ENCODE data around the gene HMGXB3.
"Not testable (repeated sequence)": the region's sequence is repeated elsewhere in the genome, so short reads cannot be mapped to it uniquely, and the experiment has no call there.

The HMGXB3 gene

DNA sequence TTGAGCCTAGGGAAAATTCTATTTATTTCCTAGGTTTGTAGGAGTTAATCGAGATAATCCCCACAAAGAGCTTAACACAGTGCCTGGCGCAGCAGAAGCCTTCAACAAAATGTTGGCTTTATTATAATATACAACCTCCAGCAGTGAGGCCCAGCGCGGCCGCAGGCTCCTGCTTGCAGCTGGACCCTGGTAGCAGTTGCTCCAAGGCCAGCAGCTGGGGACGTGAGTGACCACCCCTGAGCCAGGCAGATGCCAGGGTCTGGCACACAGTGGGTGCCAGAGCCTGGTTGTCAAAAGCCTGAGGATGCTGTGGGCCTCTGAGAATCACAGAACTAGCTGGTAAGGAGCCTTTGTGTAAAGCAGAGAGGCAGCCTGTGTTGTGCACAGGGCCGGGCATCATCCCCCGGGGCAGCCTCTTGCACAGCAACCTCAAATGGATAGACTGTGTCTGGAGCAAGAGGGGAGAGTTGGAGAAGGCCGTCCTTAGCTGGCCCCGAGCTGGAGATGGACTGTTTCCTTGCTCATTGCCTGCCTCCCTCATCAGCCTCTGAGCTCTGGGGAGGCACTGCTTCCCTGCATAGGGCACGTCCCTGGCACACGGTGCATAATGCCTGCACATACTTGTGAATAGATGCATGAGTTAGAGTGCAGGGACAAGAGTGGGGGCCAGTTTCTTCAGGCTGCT, 68.6 kb downstream of the HMGXB3 start:
- DNase-seq (ENCODE audit: low read depth in 2 of 2) = no peak

DNA sequence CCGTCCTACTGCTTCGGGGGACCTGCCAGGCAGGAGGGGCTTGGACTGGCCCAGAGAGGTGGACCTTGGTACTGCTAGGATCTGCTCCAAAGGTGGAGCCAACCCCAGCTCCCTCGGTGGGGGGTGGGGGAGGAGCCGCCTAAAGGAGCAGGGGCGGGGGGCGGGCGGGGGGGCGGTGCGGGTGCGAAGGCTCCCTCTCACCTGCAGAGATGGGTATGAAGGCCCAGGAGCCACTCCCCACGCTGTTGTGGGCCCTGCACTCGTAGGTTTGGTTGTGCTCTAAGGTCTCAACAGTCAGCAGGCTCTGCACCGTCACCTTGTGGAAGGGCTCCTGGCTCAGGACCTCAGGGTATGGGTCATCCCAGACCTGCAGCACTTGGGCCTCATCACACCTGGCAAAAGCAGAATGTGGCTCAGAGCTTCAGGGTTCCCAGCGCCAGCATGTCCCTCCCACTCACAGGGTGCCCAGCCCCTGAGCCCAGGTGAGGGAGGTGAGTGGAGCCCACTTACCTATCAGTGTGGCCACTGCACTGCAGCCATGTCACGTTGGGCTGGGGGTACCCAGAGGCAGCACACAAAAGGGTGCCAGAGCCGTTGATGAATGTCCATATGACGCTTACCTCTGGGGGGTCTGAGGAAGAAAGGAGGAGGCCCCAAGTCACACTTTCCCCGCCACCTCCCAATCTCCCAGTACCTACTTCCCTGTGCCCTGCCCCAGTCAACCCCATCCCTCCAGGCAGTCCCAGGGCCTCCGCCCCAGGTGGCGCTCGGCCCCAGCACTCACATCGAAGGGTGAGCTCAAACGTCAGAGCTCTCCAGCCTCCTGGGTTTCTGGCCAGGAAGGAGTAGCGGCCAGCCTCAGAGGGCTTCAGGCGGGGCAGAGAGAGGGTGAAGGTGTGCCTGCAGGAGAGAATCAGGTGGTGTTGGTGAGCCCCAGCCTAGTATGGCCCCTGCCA, 69.4 kb downstream of the HMGXB3 start:
- no peak for DNase-seq (ENCODE audit: low read depth in 2 of 2)

DNA sequence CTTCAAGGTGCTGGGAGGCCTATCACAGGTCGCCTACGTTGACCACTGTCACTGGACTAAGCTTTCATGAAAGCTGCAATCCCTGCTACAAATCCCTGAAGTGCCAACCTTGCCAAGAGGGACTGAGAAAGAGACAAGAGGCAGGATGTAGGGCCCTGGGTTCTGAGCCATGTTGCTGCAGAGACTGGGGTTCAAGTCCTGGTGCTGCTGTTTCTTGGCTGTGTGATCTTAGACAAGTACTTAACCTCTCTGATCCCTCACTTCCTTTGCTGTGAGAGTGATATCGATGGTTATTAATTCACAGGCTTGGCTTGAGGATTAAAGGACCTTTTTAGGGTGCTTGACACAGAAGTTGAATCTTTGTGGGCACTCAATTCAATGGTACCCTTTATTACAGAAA, 70.3 kb downstream of the HMGXB3 start:
- DNase-seq (ENCODE audit: low read depth in 2 of 2) = no peak

DNA sequence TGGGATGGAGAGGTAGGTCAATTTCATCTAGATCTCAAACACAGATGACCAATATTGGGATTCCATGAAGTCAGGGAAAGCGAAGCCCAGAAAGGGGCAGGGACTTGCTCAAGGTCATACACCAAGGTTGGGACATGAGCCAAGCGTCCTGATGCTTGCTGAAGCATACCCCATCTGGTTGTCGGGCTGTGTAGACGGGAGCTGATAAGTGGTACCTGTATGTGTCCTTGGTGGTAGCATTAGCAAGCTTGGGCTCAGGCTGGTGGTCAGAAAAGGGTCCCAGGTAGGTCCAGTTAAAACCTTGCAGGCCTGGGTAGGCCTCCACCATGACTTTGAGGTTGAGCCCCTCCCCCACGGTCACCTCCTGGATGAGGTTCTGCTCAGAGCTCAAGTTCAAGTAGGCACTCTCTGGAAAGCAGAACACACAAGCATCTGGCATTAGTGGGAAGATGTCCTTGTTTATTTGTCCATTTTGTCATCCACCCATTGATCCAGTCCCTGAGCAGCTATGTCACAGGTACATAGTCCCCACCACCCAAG, 72.6 kb downstream of the HMGXB3 start:
- no peak for DNase-seq (ENCODE audit: low read depth in 2 of 2)

DNA sequence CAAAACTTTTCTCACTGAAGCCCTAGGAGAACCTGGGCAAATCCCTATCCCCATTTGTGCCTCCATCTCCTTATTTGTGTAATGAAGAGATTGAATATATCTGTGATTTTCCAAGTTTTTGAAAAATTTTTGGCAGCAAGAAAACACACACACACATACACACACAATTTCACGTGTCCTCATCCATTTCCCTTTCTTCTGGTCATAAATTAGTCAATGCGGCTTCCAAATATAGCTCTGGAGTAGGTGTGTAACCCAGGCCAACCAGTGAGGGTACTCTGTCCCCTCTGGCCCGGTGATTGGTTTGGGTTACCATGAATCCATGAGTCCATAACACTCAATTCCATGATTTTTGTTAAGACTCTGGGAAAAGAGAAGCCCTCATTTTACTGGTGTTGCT, 73.1 kb downstream of the HMGXB3 start:
- no peak for DNase-seq (ENCODE audit: low read depth in 2 of 2)

DNA sequence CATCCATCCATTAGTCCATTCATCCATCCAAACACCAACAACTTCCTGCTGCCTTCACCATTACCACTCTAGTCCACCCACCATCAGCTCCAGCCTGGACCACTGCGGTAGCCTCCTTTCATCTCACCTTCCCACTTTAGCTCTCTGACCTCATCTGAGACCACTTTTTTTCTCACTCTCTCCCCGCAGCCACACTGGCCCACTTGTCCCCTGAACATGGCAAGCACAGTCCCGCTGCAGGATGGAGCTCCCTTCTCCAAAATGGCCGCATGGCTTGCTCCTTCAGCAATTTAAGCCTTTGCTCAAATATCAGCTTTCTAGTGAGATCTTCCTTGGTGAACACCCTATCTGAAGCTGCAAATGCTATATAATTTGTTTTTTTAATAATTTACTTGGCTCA, 74.7 kb downstream of the HMGXB3 start:
- DNase-seq (ENCODE audit: low read depth in 2 of 2) = no peak

DNA sequence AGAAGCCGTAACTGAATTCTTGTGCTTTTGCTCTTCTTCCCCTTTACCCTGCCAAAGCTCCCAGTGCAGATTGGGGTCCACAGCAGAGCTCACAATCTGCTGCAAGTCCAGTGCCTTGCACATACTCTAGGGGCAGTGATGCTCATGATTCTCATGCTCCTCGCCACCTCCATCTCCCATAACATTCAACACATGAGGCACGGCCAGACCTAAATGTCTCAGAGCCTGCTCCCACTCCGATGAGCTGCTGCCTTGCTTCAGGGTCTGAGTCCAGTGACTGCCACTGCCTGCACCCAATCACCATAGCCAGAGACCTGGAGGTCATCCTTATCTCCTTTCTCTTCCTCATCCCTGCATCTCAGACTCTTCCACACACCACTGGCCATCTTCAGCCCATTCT, 75.3 kb downstream of the HMGXB3 start:
- no peak for DNase-seq (ENCODE audit: low read depth in 2 of 2)

DNA sequence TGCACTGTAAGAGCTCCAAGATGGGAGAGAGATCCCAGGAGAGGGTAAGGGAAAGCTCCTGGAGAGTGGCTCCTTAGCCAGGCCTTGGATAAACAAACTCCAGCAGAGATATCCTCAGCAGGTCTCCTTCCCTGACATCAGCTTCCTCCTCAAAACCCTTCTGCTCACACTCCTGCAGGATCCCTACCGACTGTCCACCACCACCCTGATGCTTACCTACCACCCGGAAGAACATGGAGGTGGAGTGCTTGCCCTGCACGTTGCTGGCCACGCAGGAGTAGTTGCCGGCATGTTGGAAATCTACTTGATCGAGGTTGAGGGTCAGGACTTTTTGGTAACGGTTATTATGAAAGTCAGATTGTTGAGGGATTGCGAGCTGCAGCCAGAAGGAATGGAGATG, 76.5 kb downstream of the HMGXB3 start:
- no peak for DNase-seq (ENCODE audit: low read depth in 2 of 2)

DNA sequence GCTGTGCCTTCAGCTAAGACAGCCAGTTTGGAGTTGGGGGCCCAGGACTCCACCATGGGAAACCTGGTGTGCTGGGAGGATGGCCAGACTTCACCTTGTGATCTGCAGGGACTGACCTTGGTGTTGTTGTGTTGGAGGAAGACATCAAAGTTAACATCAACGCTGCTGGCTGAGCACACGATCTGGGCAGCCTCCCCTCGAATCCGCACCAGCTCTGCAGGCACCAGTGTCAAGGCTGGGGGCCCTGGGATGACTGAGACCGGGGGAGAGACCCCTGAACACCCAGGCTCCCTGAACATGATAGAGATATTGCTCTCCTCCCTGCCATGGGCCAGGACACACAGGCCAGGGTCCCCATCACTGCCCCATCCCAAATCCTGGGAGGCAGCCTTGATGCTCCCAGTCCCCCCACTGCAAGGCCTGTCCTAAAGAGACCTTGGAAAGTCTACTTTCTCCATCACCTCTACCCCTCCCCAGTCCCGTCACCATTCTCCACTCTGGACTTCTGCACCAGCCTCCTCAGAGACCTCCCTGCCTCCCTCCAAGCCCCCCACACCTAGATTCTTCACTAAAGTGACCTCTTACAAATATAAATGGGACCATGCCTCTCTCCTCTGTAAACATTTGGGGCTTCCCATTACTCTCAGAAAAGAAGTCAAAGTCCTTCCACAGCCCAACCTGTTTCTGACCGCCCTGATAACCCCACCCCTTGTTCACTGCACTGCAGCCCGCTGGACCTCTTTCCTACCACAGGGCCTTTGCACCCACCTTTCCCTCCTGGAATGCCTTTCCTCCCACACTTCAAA, 77.7 kb downstream of the HMGXB3 start:
- DNase-seq (ENCODE audit: low read depth in 2 of 2) = no peak

DNA sequence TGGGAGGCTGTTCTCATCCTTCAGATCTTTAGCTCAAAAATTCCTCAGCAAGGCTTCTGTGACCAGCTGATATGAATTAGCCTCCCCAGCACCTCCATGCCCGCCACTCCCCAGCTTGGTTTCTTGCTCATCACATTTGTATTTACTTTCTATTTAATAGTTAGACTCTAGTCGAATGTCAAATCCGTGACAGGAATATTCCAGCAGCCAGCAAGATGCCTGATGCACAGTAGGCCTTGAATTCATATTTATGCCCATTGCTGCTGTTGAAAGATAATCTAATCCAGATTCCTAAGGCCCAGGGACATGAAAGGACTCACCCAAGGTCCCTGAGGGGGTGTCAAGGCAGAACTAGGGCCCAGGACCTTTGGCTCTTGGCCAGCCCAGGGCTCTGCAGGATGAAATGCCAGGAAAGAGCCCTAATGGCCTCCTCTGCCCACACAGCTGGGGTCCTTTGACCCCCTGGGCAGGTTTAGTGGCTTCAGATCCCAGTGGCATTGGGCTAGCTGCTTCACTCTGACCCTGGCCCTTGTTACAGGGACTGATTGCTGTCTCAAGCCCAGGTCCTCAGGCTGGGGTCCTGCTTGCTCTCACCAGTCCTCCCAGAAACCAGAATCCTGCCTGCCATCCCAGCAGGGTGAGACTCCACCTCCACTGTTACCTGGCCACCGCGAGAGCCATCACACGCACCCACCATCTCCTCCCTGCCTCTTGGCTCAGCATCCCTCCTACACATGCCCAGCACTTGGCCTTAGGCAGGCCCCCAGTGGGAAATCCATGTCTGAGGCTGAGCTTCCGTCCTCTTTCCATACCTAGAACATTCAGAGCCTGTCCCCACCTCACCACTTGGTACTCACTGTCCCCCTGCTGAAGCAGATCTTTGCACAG, 78.5 kb downstream of the HMGXB3 start:
- no peak for DNase-seq (ENCODE audit: low read depth in 2 of 2)

DNA sequence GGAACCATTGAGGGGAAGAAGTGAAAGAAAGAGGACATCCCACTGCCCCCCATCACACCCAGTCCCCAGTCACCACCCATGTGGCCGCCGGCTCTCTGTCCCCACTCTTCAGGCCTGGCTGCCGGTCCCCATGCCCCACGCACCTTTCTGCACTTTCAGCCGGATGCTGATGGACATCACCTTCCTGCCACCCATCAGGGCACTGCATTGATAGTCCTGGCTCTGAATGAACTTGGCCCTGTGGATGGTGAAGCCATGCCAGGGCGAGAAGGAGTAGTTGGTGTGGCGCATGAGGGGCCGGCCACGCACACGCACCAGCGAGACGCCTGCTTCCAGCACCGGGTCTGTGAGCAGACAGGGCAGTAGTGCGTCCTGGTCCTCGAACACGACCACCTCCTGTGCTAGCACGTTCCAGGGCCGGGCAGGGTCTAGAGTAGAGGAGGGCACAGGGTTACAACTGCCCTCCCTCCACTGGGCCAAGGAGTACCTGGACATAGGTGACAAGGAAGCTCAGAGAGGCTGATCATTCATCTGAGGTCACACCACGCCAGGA, 79.4 kb downstream of the HMGXB3 start:
- no peak for DNase-seq (ENCODE audit: low read depth in 2 of 2)

DNA sequence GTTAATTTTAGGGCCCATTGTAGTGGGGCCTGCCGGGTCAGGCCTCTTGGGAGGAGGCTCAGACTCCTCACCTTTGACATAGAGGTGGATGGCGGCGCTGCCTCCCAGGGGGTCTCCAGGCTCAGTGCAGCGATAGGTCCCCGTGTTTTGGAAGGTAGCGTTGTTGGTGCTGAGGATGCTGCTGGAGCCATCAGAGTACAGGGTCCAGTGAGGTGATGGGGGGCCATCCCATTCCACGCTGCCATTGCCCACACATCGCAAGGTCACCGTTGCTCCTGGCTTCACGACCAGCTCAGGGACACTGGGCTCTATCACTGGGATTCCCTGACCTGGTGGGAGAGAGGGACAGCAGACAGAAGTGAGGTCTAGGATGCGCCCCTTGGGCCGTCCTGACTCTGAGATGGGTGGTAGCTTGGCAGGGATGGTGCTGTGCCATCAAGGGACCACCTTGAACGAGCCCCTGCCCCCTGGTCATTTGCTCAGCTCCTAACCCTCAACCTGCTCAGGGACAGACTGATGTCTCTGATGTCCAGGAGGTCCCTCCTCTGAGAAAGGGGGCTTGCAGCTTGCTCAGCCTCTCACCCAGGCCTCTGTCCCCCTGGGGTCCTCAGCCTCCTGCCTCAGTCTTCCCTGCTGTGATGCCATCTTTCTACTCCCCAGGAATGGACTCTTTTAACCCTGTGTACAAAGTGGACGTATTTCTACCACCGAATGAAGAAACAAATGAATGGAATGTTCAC, 80.3 kb downstream of the HMGXB3 start:
- no peak for DNase-seq (ENCODE audit: low read depth in 2 of 2)

DNA sequence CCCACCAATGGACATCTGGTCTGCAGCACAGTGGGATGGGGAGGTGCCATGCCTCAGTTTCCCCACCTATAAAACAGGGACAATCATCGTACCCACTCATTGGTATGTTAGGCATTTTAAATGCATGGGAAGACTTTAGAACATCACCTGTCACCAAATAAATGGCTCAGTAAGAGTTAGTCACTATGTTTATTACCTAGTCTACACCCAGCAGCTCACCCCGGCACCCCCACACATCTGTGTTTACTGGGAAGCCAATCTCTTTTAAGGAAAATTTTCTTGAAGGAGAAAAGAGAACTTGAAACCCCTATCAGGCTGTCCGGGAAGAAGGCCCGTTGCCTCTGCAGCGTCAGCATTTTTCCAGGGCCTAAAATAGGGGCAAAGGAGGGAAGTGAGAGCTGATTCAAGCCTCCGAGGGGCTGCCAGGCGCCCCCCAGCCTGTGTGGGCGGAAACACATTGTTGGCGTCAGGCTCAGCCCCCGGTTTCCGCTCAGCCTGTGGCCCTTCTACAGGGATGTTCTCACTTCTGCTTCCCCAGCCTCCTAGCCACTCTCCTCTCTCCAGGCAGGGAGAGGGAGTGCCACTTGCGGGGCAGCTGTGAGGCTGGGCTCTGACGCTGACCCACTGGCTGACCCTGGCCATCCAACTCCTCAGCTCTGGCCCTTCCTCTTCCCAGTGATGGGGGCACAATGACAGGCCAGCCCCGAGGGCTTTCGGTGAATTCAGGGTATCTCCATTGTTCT, 81.2 kb downstream of the HMGXB3 start:
- no peak for DNase-seq (ENCODE audit: low read depth in 2 of 2)

DNA sequence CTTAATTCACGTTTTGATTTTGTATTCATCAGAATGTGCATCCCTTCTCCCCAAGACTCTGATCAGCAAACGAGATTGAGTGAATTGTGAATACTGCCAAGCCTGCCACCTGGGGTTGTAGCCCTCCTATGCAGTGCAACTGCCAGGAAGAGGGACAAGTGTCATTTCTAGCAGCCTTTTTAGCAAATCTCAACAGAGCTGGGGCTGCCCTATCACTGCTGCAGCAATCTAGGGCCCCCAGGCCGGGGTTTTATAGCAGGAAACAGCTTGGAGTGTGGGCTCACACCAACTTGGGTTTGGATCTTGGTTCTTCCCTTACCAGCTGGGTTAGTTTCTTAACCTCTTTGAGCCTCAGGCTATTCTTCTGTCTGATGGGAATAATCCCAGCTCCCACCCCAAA, 81.8 kb downstream of the HMGXB3 start:
- DNase-seq (ENCODE audit: low read depth in 2 of 2) = no peak

DNA sequence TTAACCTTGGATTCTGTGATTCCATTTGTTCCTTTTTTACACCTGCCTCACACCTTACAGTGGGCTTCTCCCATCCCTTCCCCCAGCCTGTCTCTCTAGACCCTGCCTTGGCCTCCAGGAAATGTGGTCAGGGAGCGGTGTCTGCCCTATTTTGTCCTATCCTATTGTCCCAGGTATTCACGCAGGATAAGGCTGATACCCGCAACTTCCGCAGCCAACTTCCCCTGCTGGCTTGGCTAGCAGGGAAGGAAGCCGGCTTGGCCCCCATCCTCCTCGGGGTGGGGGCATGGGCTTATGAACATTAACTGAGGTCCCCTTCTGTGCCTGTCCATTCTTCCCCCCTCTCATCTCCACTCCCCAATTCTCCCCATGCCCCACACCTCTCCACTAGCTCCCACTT, 82.3 kb downstream of the HMGXB3 start:
- no peak for DNase-seq (ENCODE audit: low read depth in 2 of 2)

DNA sequence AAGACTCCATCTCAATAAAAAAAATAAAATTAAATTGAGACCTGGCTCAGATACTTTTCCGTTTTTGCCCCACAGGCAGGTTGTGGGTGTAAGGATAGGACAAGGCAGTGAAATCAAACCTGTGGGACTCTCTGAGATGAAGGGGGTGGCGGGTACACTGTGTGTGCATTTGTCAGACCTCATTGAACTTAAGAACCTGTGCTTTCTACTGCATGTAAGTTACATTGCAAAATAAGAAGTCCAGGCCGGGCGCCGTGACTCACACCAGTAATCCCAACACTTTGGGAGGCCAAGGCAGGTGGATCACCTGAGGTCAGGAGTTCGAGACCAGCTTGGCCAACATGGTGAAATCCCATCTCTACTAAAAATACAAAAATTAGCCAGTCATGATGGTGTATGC, 84.2 kb downstream of the HMGXB3 start:
- not testable (repeated sequence) for DNase-seq (ENCODE audit: low read depth in 2 of 2)

DNA sequence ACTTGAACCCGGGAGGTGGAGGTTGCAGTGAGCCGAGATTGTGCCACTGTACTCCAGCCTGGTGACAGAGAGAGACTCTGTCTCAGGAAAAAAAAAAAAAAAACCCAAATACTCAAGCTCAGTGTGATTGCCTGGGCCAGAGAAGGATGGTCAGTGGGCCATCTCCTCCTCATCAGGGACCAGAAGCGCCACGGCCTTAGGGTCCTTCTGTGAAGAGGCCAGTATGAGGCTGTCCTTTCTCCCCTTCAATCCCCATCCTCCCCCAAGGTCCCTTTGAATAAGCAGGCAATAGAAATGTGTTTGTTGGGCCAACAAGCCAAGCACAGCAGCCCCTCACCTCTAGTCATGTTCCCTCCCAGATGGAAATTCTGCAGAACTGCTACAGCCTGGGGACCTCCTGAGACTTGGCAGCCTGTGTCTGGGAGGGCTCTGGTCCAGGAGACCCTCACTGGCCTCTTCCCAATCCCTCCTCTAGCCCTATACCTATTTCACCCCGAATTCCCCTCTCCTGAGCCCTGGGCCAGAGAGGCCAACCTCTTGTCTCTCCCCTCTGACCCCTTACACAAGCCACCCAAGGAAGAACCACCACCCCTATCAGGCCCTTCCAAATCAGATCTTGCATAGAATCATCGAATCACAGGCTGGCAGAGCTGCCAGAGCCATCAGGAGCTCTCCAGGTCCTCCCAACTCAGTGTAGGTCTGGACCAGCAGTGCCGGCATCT, 84.8 kb downstream of the HMGXB3 start:
- no peak for DNase-seq (ENCODE audit: low read depth in 2 of 2)

DNA sequence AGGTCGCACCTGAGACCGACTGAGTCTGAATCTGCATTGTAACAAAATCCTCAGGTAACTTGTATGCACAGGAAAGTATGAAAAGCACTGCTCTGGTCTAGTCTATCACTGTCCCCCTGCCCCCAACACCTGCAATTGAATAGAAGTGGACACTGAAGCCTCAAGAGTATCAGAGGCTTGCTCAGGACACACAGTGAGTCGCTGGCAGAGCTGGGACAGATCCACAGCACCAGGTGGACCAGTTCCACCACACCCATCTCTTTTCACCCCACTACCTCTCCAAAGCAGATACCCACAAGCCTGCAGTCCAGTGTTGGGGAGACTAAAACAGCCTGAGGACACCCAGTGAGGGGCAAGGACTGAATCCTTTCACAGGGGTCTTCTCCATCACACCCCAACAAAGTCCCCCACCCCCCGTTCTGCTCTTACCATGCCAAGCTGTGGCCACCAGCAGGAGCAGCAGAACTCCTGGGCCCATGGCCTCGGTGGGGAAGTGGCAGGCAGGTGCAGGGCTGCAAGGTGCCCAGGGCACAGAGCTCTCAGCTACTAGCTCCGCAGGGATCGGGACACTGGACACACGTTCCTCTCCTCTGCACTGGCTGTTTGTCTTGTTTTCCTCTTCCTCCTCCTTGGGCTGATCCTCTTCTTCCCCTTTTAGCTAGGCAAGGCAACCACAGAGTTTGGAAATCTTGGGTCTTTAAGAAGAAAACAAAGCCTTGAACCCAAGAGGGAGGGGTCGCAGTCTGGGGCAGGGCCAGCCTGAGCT, 85.6 kb downstream of the HMGXB3 start, which contains the start of gene CSF1R:
Gene CSF1R, minus strand, starts transcription at position 605 of the 766 bp plus-strand sequence. Its CDS starts 127 bp downstream, at position 478.
- DNase-seq (ENCODE audit: low read depth in 2 of 2) = no peak
